Activated gamma-delta T cell (primary cell): ENCODE results near the gene PLCD1.

Experiments
- DNase-seq: peaks from one replicate; lab custom pipeline; 2025; lab: John Stamatoyannopoulos, UW

The PLCD1 gene

GRCh38 chr3:37964146-37964545 lies 65.3 kb downstream of the PLCD1 start:
- DNase-seq, result no peak

- no peak for DNase-seq
These were observed 65.8 kb downstream of the PLCD1 start for GRCh38 chr3:37963635-37964034.

- no peak for DNase-seq
These were observed 66.4 kb downstream of the PLCD1 start for GRCh38 chr3:37963016-37963415.

GRCh38 chr3:37961622-37962431 lies 67.6 kb downstream of the PLCD1 start:
- DNase-seq, result no peak

- DNase-seq, result no peak
These were observed 71.9 kb downstream of the PLCD1 start for GRCh38 chr3:37957539-37957936.
